Measurements from ENCODE around the gene PRAC1. TPM values are rescaled to one million over a fixed set of nuclear protein-coding genes. Genes with fewer than 3 reads are reported as not detected.
A peak's percentile ranks its signal among the peaks of the same experiment; 100 is the strongest.

The PRAC1 gene
- total and polyA plus RNA-seq, 2 donors (not counting 3 experiments of a cell fraction or from before 2014, with no cell fraction given) = not detected

- Histone ChIP-seq H3K9me1 (replicated peaks; ENCODE audit: control insufficient read depth, extremely low read depth, insufficient read depth, low read length) (no peaks in the 10 kb centered on the region), H3K4me2 (ENCODE audit: insufficient read depth, low read length) (no peak overlapping the region), H3K4me1 (ENCODE audit: control insufficient read depth, extremely low read depth, insufficient read depth, low read length) (peaks cover 8% of the 10 kb centered on the region), H3K79me2 (ENCODE audit: control insufficient read depth, insufficient read depth, low read length) (no peaks in the 10 kb centered on the region), H3K9ac (replicated peaks; ENCODE audit: extremely low read depth, insufficient read depth, low read length) (no peak overlapping the region), H3K27me3 (ENCODE audit: control insufficient read depth in 2 of 2, insufficient read depth in 2 of 2, low read length in 2 of 2) (peaks cover 73 to 88% of the 10 kb centered on the region in 2 experiments), H3K9me3 (replicated peaks; ENCODE audit: control insufficient read depth, insufficient read depth, low read length) (no peaks in the 10 kb centered on the region), H3K36me3 (ENCODE audit: control insufficient read depth in 2 of 2, extremely low read depth in 1 of 2, insufficient read depth in 2 of 2, low read length in 2 of 2) (no peaks in the 10 kb centered on the region), H4K20me1 (replicated peaks; ENCODE audit: control insufficient read depth, extremely low read depth, insufficient read depth, low read length) (no peaks in the 10 kb centered on the region), H2AFZ (ENCODE audit: low read depth, low read length) (no peak overlapping the region), H3K27ac (ENCODE audit: insufficient read depth, low read depth, low read length) (no peak overlapping the region), H3K4me3 (replicated peaks in 1 of 3; ENCODE audit: insufficient read depth in 1 of 3, low read depth in 1 of 3, low read length in 3 of 3) (no peak overlapping the region)
- dilution Hi-C loops (cut with MboI; ENCODE audit: extremely low pct_ligation_motif_present, low sequenced_read_pairs) = no loop called here
- BruUV-seq (replicated peaks) = no TSS peak
- ChIA-PET CTCF (interaction anchor here (0.9 to 3.1 kb wide), 10 partner anchors 9 to 160 kb away, joined by 3 to 13 read pairs (median 4); partner anchors contain the start of gene HOXB13), POLR2A (no interaction called here)
- FAIRE-seq = no peak
- intact Hi-C loops (cut with micrococcal nuclease) = no loop called here
- no peak for DNase-seq (ENCODE audit: low read depth, low spot score)
- TF ChIP-seq EZH2 (IDR thresholded peaks at IDR 0.05; ENCODE audit: borderline replicate concordance, low read depth, low read length, severe bottlenecking) = peak; percentile 99
- TF ChIP-seq FOS (IDR thresholded peaks at IDR 0.05; ENCODE audit: borderline replicate concordance, insufficient read depth, low read length) = no peak
- TF ChIP-seq, protein P1, sequence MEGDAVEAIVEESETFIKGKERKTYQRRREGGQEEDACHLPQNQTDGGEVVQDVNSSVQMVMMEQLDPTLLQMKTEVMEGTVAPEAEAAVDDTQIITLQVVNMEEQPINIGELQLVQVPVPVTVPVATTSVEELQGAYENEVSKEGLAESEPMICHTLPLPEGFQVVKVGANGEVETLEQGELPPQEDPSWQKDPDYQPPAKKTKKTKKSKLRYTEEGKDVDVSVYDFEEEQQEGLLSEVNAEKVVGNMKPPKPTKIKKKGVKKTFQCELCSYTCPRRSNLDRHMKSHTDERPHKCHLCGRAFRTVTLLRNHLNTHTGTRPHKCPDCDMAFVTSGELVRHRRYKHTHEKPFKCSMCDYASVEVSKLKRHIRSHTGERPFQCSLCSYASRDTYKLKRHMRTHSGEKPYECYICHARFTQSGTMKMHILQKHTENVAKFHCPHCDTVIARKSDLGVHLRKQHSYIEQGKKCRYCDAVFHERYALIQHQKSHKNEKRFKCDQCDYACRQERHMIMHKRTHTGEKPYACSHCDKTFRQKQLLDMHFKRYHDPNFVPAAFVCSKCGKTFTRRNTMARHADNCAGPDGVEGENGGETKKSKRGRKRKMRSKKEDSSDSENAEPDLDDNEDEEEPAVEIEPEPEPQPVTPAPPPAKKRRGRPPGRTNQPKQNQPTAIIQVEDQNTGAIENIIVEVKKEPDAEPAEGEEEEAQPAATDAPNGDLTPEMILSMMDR (IDR thresholded peaks at IDR 0.05; ENCODE audit: extremely low read depth in 1 of 2, insufficient read depth in 1 of 2, low read depth in 1 of 2, low read length in 2 of 2) = no peak
- TF ChIP-seq, protein P2, sequence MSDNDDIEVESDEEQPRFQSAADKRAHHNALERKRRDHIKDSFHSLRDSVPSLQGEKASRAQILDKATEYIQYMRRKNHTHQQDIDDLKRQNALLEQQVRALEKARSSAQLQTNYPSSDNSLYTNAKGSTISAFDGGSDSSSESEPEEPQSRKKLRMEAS (IDR thresholded peaks at IDR 0.05; ENCODE audit: insufficient read depth, insufficient read length) = no peak
These were observed 3.3 kb downstream of the PRAC1 start for GRCh38 chr17:48718761-48719641.
